Activated effector memory CD4-positive, alpha-beta T cell treated with Interleukin-2 at 50 U/mL for 16 hours (primary cell): ENCODE data around the gene FKBP4.

ENCODE experiments used
- DNase-seq: peaks from one replicate; pipeline ENCODE4 v3.0.0-alpha.2; 2020

Gene FKBP4

GRCh38 chr12:2813214-2814185, 18.7 kb downstream of the FKBP4 start:
- peak; percentile 2 for DNase-seq

GRCh38 chr12:2819810-2820209, 25.0 kb downstream of the FKBP4 start:
- no peak for DNase-seq

GRCh38 chr12:2820432-2820831, 25.7 kb downstream of the FKBP4 start:
- DNase-seq = no peak

- no peak for DNase-seq
These were observed 28.7 kb downstream of the FKBP4 start for GRCh38 chr12:2823483-2823882.

GRCh38 chr12:2824541-2824940, 29.8 kb downstream of the FKBP4 start:
- no peak for DNase-seq

GRCh38 chr12:2825132-2825531, 30.4 kb downstream of the FKBP4 start:
- no peak for DNase-seq

- DNase-seq = no peak
These were observed 31.3 kb downstream of the FKBP4 start for GRCh38 chr12:2826036-2826435.

- DNase-seq = no peak
These were observed 32.1 kb downstream of the FKBP4 start for GRCh38 chr12:2826721-2827515.

- no peak for DNase-seq
These were observed 34.5 kb downstream of the FKBP4 start for GRCh38 chr12:2829275-2829674.

- DNase-seq = no peak
These were observed 37.9 kb downstream of the FKBP4 start for GRCh38 chr12:2832550-2833127.

GRCh38 chr12:2833327-2833726, 38.6 kb downstream of the FKBP4 start:
- no peak for DNase-seq

GRCh38 chr12:2833810-2834209, 39.0 kb downstream of the FKBP4 start:
- no peak for DNase-seq

- no peak for DNase-seq
These were observed 40.1 kb downstream of the FKBP4 start, which contains the start of gene NRIP2 for GRCh38 chr12:2834581-2835491. TSS of gene NRIP2 (minus strand) at chr12:2835035. CDS start at chr12:2834983, 52 bp downstream.

- no peak for DNase-seq
These were observed 41.1 kb downstream of the FKBP4 start for GRCh38 chr12:2835691-2836403.

- DNase-seq = no peak
These were observed 41.8 kb downstream of the FKBP4 start for GRCh38 chr12:2836574-2836973.

- DNase-seq = no peak
These were observed 46.4 kb downstream of the FKBP4 start for GRCh38 chr12:2841056-2841650.

GRCh38 chr12:2842948-2843347, 48.2 kb downstream of the FKBP4 start:
- no peak for DNase-seq

- DNase-seq = no peak
These were observed 50.0 kb downstream of the FKBP4 start for GRCh38 chr12:2844786-2845185.

- no peak for DNase-seq
These were observed 50.5 kb downstream of the FKBP4 start for GRCh38 chr12:2845280-2845679.

- DNase-seq = no peak
These were observed 57.2 kb downstream of the FKBP4 start for GRCh38 chr12:2851931-2852330.

- peak; percentile 15 for DNase-seq
These were observed 58.9 kb downstream of the FKBP4 start for GRCh38 chr12:2853626-2854025.
